Stimulated activated CD4-positive, alpha-beta T cell treated with anti-CD3 and anti-CD28 coated beads, TNF-alpha, amount 100 ng/mL, for 24 hours (primary cell): ENCODE data around the gene MUCL1.
"Not testable (repeated sequence)": the region's sequence is repeated elsewhere in the genome, so short reads cannot be mapped to it uniquely, and the experiment has no call there.

Experiments used
- DNase-seq, 3 experiments: peaks; one replicate each; pipeline ENCODE4 v3.0.0-alpha.2; 2020; ENCODE audit warnings: low read depth in 3 of 3

Gene MUCL1

GRCh38 chr12:54853933-54854538, at the start of gene MUCL1:
Gene MUCL1 (plus strand): TSS chr12:54854516. CDS start chr12:54854583, 67 bp downstream.
- DNase-seq = peak; percentile 51 to 71 (median 53)

DNA sequence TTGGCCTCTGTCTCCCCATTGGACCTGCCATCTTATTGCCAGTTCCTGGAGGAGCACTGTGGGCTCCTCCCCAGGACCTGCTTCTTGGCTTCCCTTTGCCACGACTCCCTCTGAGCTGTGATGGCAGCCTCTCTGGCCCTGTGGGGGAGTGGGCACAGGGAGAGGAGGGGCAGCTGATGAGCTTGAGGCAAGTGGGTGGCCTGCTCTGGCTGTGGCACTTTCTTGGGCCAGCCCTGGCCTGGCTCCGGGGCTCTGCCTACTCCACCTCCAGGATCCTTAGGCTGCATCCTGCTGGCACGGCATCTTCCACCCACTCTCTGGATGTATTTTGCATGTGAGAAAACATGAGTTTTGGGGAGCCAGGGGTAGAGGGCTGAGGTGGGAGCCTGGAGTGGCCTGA, 32.6 kb upstream of the MUCL1 start:
- DNase-seq = no peak

DNA sequence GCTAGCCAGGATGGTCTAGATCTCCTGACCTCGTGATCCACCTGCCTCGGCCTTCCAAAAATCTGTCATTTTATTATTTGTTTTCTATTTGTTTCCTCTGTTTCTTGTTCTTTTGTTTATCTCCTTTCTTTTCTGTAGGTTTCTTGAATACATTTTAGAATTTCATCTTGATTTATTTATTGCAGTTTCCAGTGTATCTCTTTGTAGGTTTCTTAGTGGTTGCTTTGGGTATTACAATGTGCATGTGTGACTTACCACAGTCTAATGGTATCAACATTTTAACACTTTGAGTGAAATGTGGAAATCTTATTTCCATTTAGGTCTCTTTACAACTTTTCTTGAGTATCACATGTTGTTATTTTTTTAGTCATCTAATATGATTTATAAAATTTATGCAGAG, 29.9 kb upstream of the MUCL1 start:
- no peak for DNase-seq

DNA sequence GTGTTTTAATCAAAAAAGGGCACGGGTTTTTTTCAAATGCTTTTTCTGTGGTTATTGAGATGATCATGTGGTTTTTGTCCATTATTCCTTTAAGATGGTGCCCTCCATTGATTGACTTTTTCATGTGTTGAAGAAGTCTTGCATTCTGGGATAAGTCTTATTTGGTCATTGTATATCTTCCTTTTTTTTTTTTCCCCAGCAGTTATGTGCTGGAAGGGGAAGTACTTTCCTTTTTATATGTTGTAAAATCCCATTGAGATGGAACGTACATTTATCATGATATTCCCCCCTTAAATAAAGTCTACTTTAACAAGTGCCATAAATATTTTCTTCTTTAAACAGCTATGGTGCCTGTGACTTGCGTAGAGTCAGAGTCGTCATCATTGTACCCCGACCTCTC, 24.8 kb upstream of the MUCL1 start:
- DNase-seq = no peak

- DNase-seq = no peak
These were observed 24.1 kb upstream of the MUCL1 start for GRCh38 chr12:54830199-54830598.

GRCh38 chr12:54831631-54832030, 22.7 kb upstream of the MUCL1 start:
- DNase-seq = no peak

DNA sequence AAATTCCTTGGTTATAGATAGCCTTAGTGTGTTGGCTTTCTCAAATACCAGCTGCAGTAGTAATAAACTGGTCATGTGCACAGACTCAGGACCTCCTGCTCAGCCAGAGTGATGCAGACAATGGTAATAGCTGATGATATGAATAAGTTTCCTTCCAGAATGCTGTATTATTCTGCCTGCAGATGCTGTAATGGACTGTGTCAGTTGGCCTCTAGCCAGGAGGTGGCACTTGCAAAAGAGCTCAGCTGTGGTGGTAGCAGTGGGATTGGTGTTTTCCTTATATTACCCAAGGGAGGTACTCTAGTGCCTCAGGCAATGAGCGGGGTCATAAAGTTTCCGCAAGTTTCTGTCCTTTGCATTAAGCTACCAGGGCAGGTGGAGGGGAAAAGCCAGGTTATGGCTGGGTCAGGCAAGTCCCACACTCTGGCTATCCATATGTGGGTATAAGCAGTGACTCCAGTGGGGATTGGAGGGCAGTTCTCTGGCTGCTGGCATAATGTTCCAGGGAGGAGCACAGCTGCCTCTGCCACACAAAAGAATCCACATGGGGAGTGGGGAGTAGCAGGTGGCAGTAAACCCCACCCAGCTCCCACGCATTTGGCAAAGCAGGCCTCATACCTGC, 14.0 kb upstream of the MUCL1 start:
- no peak for DNase-seq

DNA sequence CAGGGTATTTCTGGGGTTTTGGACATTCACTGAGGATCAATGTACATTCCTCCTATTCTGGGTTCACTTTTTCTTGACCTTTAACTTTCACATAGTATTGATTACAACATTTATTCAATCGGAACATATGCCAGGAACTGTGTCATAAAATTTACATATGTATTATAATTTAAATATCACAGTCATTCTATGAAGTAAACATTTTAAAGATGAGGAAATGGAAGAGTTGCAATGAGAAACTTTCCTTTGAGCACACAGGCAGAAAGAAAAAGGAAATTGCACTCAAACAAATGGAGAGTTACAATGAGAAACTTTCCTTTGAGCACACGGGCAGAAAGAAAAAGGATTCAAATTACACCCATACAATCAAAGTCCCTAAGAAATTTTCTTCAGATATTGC, 3.1 kb downstream of the MUCL1 start:
- DNase-seq = no peak

GRCh38 chr12:54858562-54858961, 4.2 kb downstream of the MUCL1 start:
- DNase-seq = no peak

DNA sequence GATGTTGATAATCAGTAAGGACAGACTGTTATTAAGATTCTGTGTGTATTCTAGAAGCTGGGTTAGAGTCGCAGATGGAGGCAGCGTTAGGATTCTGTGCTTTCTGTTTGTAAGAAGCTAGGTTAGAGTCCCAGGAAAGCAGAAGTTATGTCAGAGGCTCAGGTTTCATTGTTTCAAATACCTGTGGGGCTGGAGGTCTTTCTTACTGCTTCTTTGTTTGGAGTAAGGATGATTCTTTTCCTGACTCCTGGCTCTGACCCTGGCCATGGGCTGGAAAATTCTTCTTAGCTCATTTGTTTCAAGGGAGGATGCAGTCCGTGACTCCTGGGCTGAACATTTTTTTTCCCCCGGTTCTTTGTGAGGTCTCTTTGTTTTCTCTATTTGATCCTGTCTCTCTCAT, 5.2 kb downstream of the MUCL1 start:
- DNase-seq = no peak

GRCh38 chr12:54861927-54862326, 7.6 kb downstream of the MUCL1 start:
- DNase-seq = no peak

DNA sequence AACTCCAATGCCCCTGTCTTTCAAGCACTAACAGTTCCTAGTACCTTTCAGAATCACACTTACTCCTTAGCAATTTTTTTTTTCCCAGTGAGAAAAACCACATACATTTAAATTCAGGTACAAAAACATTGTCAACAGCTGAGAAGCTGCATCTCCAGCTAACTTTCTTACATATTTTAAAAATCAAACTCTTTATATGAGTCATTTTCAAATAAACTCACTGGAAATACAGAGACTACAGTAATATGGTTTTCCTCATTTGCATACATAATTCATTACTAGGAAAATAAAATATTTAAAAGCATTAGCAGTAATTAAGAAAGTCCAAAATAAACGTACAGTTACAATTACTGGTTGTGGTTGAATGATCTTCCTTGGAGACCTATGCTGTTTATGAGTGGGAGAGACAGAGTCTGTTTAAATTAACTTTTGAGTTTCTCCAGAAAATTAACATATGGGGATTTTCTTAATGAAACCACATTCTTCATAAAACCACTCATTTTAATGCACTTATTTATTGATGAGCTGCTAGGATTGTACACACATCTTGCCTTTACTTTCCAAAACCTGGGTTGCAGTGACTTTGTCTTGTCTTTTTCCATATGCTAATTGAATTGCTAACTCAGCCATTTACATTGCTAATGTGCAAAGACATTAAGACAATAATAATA, 9.8 kb downstream of the MUCL1 start:
- DNase-seq = no peak

DNA sequence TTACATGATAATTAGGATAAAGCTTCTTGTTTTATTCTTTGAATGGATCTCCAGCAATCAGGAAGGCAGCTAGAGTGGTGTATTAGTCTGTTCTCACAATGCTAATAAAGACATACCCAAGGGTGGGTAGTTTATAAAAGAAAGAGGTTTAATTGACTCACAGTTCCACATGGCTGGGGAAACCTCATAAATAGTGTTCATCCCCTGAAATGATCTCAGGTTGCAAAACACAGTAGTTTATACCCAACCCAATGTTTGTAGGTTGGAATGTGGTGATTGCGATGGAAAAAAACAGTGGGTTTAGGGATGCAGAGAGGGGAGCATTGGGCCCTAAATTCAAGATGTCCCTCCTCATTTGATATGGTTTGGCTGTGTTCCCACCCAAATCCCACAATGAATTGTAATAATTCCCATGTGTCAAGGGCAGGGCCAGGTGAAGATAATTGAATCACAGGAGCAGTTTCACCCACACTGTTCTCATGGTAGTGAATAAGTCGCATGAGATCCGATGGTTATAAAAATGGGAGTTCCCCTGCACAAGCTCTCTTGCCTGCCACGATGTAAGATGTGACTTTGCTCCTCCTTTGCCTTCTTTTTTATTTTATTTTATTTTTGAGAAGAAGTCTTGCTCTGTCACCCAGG, 11.5 kb downstream of the MUCL1 start:
- DNase-seq = no peak

GRCh38 chr12:54868690-54869089, 14.4 kb downstream of the MUCL1 start:
- DNase-seq = no peak

GRCh38 chr12:54870048-54870447, 15.7 kb downstream of the MUCL1 start:
- no peak for DNase-seq

DNA sequence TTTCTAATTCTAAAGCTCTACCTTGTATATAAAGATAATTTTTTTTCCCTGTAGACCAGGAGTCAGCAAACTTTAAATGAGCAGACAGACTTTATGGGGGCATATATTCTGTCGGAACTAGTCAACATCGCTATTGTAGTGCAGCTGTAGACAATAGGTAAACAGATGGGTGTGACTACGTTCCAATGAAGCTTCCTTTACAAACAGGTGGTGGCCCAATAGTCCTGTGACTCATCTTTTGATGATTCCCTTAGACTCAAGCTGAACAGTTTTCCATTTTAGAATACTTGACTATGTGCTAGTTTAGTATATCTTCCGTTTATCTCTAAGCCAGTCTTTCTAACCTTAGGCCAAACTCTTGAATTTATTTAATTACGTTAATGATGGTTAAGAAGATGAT, 16.3 kb downstream of the MUCL1 start:
- no peak for DNase-seq

- no peak for DNase-seq
These were observed 24.8 kb downstream of the MUCL1 start for GRCh38 chr12:54879150-54879549.

GRCh38 chr12:54879579-54879978, 25.3 kb downstream of the MUCL1 start:
- no peak for DNase-seq

- DNase-seq = no peak
These were observed 27.8 kb downstream of the MUCL1 start for GRCh38 chr12:54882079-54882478.

DNA sequence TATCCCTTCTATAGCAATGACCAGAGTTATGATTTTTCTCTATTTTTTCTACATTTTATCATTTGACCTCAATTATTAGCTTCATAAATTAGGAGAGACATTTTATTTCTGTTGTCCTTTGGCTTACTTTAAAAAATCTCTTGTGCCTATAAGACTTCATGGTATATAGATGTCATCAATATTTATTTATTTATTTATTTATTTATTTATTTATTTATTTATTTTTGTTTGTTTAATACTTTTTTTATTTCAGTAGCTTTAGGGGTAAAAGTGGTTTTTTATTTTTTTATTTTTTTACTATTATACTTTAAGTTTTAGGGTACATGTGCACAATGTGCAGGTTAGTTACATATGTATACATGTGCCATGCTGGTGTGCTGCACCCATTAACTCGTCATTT, 28.3 kb downstream of the MUCL1 start:
- not testable (repeated sequence) for DNase-seq

- not testable (repeated sequence) for DNase-seq
These were observed 34.1 kb downstream of the MUCL1 start for GRCh38 chr12:54888428-54888827.

DNA sequence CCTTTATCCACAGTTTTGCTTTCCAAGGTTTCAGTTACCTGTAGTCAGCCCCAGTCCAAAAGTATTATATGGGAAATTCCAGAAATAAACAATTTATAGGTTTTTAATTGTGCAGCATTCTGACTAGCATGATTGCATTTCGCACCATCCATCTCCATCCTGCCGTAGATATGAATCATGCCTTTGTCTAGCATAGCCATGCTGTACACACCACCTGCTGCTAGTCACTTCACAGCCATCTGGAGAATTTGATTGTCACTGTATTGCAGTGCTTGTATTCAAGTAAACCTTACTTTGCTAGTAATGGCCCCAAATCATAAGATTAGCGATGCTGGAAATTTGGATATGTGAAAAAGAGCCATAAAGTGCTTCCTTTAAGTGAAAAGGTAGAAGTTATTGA, 36.0 kb downstream of the MUCL1 start:
- no peak for DNase-seq
